ENCODE measurements around the gene HMOX2. TPM values are rescaled to one million over a fixed set of nuclear protein-coding genes. Genes with fewer than 3 reads are reported as not detected.

Gene HMOX2
- total RNA-seq, 1 experiment from 2014 or later = 55.1 TPM

- no peak overlapping the region for H3K4me3 ChIP-seq (replicated peaks in 1 of 2; ENCODE audit: low read depth in 1 of 2, low read length in 2 of 2)
- ChIA-PET RAD21 (ENCODE audit: low non-redundant PET in 1 of 2, low total read pairs in 2 of 2, uncharacterized antibody in 2 of 2, unreplicated experiment in 2 of 2) (no interaction called here), POLR2A (no interaction called here), CTCF (no interaction called here)
- H3K4me2 ChIP-seq (ENCODE audit: low read length) = no peak overlapping the region
- intact Hi-C loops (cut with micrococcal nuclease) = no loop called here
- no peaks in the 10 kb centered on the region for H3K27me3 ChIP-seq (ENCODE audit: insufficient read depth, low read length)
- no peak overlapping the region for H3K9ac ChIP-seq (ENCODE audit: low read length)
- DNase-seq (ENCODE audit: low read depth, low spot score) (no peak), ATAC-seq (no peak)
- H3K9me2 ChIP-seq (ENCODE audit: insufficient read depth) = no peaks in the 10 kb centered on the region
- H4K20me1 ChIP-seq (ENCODE audit: insufficient read depth) = no peaks in the 10 kb centered on the region
- H3K36me3 ChIP-seq (ENCODE audit: control insufficient read depth in 1 of 2, insufficient read depth in 2 of 2, low read length in 2 of 2) = peaks cover 12 to 74% of the 10 kb centered on the region in 2 experiments
- no peaks in the 10 kb centered on the region for H3K9me3 ChIP-seq (ENCODE audit: control insufficient read depth in 1 of 2, insufficient read depth in 1 of 2, low read depth in 1 of 2, low read length in 2 of 2)
- no peak overlapping the region for H2AFZ ChIP-seq (ENCODE audit: low read depth, low read length, poor library complexity, severe bottlenecking)
- BruUV-seq (replicated peaks) = no TSS peak
- H3K27ac ChIP-seq (ENCODE audit: low read depth, low read length) = no peak overlapping the region
- H3K79me2 ChIP-seq (ENCODE audit: insufficient read depth, low read length) = peaks cover 3% of the 10 kb centered on the region; the same call in 1 of the 2 replicates
- H3K4me1 ChIP-seq (ENCODE audit: control insufficient read depth in 1 of 2, insufficient read depth in 2 of 2, low read length in 2 of 2) = no peaks in the 10 kb centered on the region
- no peak for TF ChIP-seq ATF3 (IDR thresholded peaks at IDR 0.05)
- TF ChIP-seq ZNF274 (IDR thresholded peaks at IDR 0.05; ENCODE audit: low read depth, low read length) = no peak
- no peak for TF ChIP-seq YY1 (IDR thresholded peaks at IDR 0.05; ENCODE audit: extremely low read depth, insufficient replicate concordance, low read depth, low read length)
- no peak for TF ChIP-seq EZH2phosphoT487 (IDR thresholded peaks at IDR 0.05; ENCODE audit: borderline replicate concordance)
- TF ChIP-seq ZBTB33 (IDR thresholded peaks at IDR 0.05; ENCODE audit: extremely low read depth, insufficient replicate concordance, low read length) = no peak
- no peak for TF ChIP-seq CTCF (IDR thresholded peaks at IDR 0.05 in 2 of 3, conservative IDR thresholded peaks at IDR 0.05 in 1 of 3; ENCODE audit: borderline replicate concordance in 1 of 3, insufficient read depth in 1 of 3, low read depth in 2 of 3, low read length in 2 of 3)
- TF ChIP-seq EZH2 (IDR thresholded peaks at IDR 0.05) = no peak
- no peak for TF ChIP-seq POLR2AphosphoS5 (IDR thresholded peaks at IDR 0.05; ENCODE audit: low read depth, low read length)
- TF ChIP-seq SRF (IDR thresholded peaks at IDR 0.05; ENCODE audit: low read depth) = no peak
- TF ChIP-seq SP1 (IDR thresholded peaks at IDR 0.05; ENCODE audit: low read depth) = no peak
- no peak for TF ChIP-seq ZFX (IDR thresholded peaks at IDR 0.05)
- TF ChIP-seq REST (IDR thresholded peaks at IDR 0.05; ENCODE audit: low read depth) = no peak
- TF ChIP-seq CBX3 (IDR thresholded peaks at IDR 0.05; ENCODE audit: low read depth) = no peak
- no peak for TF ChIP-seq TCF7L2 (IDR thresholded peaks at IDR 0.05; ENCODE audit: borderline replicate concordance, extremely low read depth, insufficient read depth, insufficient read length)
Measured at GRCh38 chr16:4452674-4453073, 23.5 kb upstream of the HMOX2 start.

Data from HCT116 (cell line).